ENCODE measurements around the gene CMTM8. TPM values are rescaled to one million over a fixed set of nuclear protein-coding genes. Genes with fewer than 3 reads are reported as not detected.

CMTM8 gene
- total and polyA plus RNA-seq, 2 of the 8 experiments (the other 6 are each of a cell fraction or from before 2014, with no cell fraction given), result 10.5 to 22.4 TPM

- TF ChIP-seq E2F6 (IDR thresholded peaks at IDR 0.05) (no peak), NANOG (IDR thresholded peaks at IDR 0.05; ENCODE audit: insufficient read depth, low read depth, low read length, poor library complexity, severe bottlenecking) (no peak)
These were observed 176.2 kb downstream of the CMTM8 start (continued) for GRCh38 chr3:32414522-32415202.
